ENCODE results near the gene ARHGEF16.

ARHGEF16 gene

GRCh38 chr1:3516911-3517675 is 62.6 kb downstream of the ARHGEF16 start:
- DNase-seq (ENCODE audit: low read depth in 1 of 2, low spot score in 1 of 2): no peak

- no peak for DNase-seq (ENCODE audit: low read depth in 1 of 2, low spot score in 1 of 2)
Measured at GRCh38 chr1:3518256-3518655, 63.8 kb downstream of the ARHGEF16 start.

GRCh38 chr1:3518756-3519155 is 64.3 kb downstream of the ARHGEF16 start:
- no peak for DNase-seq (ENCODE audit: low read depth in 1 of 2, low spot score in 1 of 2)

GRCh38 chr1:3519301-3519885 is 64.9 kb downstream of the ARHGEF16 start:
- no peak for DNase-seq (ENCODE audit: low read depth in 1 of 2, low spot score in 1 of 2)

GRCh38 chr1:3520419-3521378 is 66.2 kb downstream of the ARHGEF16 start:
- DNase-seq (ENCODE audit: low read depth in 1 of 2, low spot score in 1 of 2): no peak

GRCh38 chr1:3521426-3521825 is 67.0 kb downstream of the ARHGEF16 start:
- no peak for DNase-seq (ENCODE audit: low read depth in 1 of 2, low spot score in 1 of 2)

- no peak for DNase-seq (ENCODE audit: low read depth in 1 of 2, low spot score in 1 of 2)
Measured at GRCh38 chr1:3522112-3522511, 67.6 kb downstream of the ARHGEF16 start.

GRCh38 chr1:3522564-3523265 is 68.2 kb downstream of the ARHGEF16 start:
- DNase-seq (ENCODE audit: low read depth in 1 of 2, low spot score in 1 of 2): no peak

GRCh38 chr1:3523980-3524379 is 69.5 kb downstream of the ARHGEF16 start:
- no peak for DNase-seq (ENCODE audit: low read depth in 1 of 2, low spot score in 1 of 2)

- no peak for DNase-seq (ENCODE audit: low read depth in 1 of 2, low spot score in 1 of 2)
Measured at GRCh38 chr1:3524556-3525203, 70.2 kb downstream of the ARHGEF16 start.

GRCh38 chr1:3525551-3526482 is 71.4 kb downstream of the ARHGEF16 start:
- no peak for DNase-seq (ENCODE audit: low read depth in 1 of 2, low spot score in 1 of 2)

- DNase-seq (ENCODE audit: low read depth in 1 of 2, low spot score in 1 of 2): no peak
Measured at GRCh38 chr1:3527774-3528173, 73.3 kb downstream of the ARHGEF16 start.

GRCh38 chr1:3529099-3529729 is 74.7 kb downstream of the ARHGEF16 start:
- DNase-seq (ENCODE audit: low read depth in 1 of 2, low spot score in 1 of 2): no peak

GRCh38 chr1:3530086-3530925 is 75.8 kb downstream of the ARHGEF16 start:
- DNase-seq (ENCODE audit: low read depth in 1 of 2, low spot score in 1 of 2): no peak

All from stimulated activated CD4-positive, alpha-beta T cell treated with anti-CD3 and anti-CD28 coated beads, Interleukin-15, amount 100 ng/mL, for 1 hour (primary cell).